ENCODE measurements around the gene UPK3B. TPM values are rescaled to one million over a fixed set of nuclear protein-coding genes. Genes with fewer than 3 reads are reported as not detected.

Gene UPK3B
- total and polyA plus RNA-seq, 2 donors (not counting 3 experiments of a cell fraction or from before 2014, with no cell fraction given): 0.77 TPM; not detected in 1

- CTCF ChIA-PET: no interaction called here
- no peaks in the 10 kb centered on the region for H3K9me3 ChIP-seq (replicated peaks; ENCODE audit: control insufficient read depth, insufficient read depth, low read length)
- TF ChIP-seq EZH2 (IDR thresholded peaks at IDR 0.05; ENCODE audit: borderline replicate concordance, low read depth, low read length, severe bottlenecking) (no peak), MYC (IDR thresholded peaks at IDR 0.05; ENCODE audit: low read depth, low read length) (no peak), FOS (IDR thresholded peaks at IDR 0.05; ENCODE audit: borderline replicate concordance, insufficient read depth, low read length) (no peak)
- no peaks in the 10 kb centered on the region for H3K27me3 ChIP-seq (ENCODE audit: control insufficient read depth in 2 of 2, insufficient read depth in 2 of 2, low read length in 2 of 2)
- H3K27ac ChIP-seq (ENCODE audit: insufficient read depth, low read depth, low read length): no peak overlapping the region
- H3K4me3 ChIP-seq (replicated peaks in 1 of 3; ENCODE audit: insufficient read depth in 1 of 3, low read depth in 1 of 3, low read length in 3 of 3): no peak overlapping the region
- H2AFZ ChIP-seq (ENCODE audit: low read depth, low read length): no peak overlapping the region
- no TSS peak for BruUV-seq (replicated peaks)
- no peaks in the 10 kb centered on the region for H3K36me3 ChIP-seq (ENCODE audit: control insufficient read depth in 2 of 2, extremely low read depth in 1 of 2, insufficient read depth in 2 of 2, low read length in 2 of 2)
- no peaks in the 10 kb centered on the region for H3K4me1 ChIP-seq (ENCODE audit: control insufficient read depth, extremely low read depth, insufficient read depth, low read length)
- H3K79me2 ChIP-seq (ENCODE audit: control insufficient read depth, insufficient read depth, low read length): no peaks in the 10 kb centered on the region
- POLR2A ChIA-PET: no interaction called here
- dilution Hi-C loops (cut with MboI; ENCODE audit: extremely low pct_ligation_motif_present, low sequenced_read_pairs) (no loop called here), intact Hi-C loops (cut with micrococcal nuclease) (no loop called here)
- FAIRE-seq (no peak), DNase-seq (ENCODE audit: low read depth, low spot score) (no peak)
- H4K20me1 ChIP-seq (replicated peaks; ENCODE audit: control insufficient read depth, extremely low read depth, insufficient read depth, low read length): no peaks in the 10 kb centered on the region
- no peak overlapping the region for H3K4me2 ChIP-seq (ENCODE audit: insufficient read depth, low read length)
- H3K9me1 ChIP-seq (replicated peaks; ENCODE audit: control insufficient read depth, extremely low read depth, insufficient read depth, low read length): no peaks in the 10 kb centered on the region
- no peak overlapping the region for H3K9ac ChIP-seq (replicated peaks; ENCODE audit: extremely low read depth, insufficient read depth, low read length)
Measured at GRCh38 chr7:76505168-76506080, 4.9 kb upstream of the UPK3B start.

GRCh38 chr7:76506081-76506440 is 4.3 kb upstream of the UPK3B start:
- no peak overlapping the region for H3K9ac ChIP-seq (replicated peaks; ENCODE audit: extremely low read depth, insufficient read depth, low read length)
- FAIRE-seq: no peak
- H3K9me3 ChIP-seq (replicated peaks; ENCODE audit: control insufficient read depth, insufficient read depth, low read length): no peaks in the 10 kb centered on the region
- no TSS peak for BruUV-seq (replicated peaks)
- H3K27me3 ChIP-seq (ENCODE audit: control insufficient read depth in 2 of 2, insufficient read depth in 2 of 2, low read length in 2 of 2): no peaks in the 10 kb centered on the region
- TF ChIP-seq JUN (IDR thresholded peaks at IDR 0.05; ENCODE audit: borderline replicate concordance, insufficient read depth, insufficient read length, low read depth) (no peak), POLR2A (IDR thresholded peaks at IDR 0.05; ENCODE audit: low read depth, low read length) (no peak), FOS (IDR thresholded peaks at IDR 0.05; ENCODE audit: borderline replicate concordance, insufficient read depth, low read length) (no peak), EZH2 (IDR thresholded peaks at IDR 0.05; ENCODE audit: borderline replicate concordance, low read depth, low read length, severe bottlenecking) (no peak), MAX (IDR thresholded peaks at IDR 0.05; ENCODE audit: insufficient read depth, insufficient read length) (no peak), MYC (IDR thresholded peaks at IDR 0.05; ENCODE audit: low read depth, low read length) (no peak), CTCF (IDR thresholded peaks at IDR 0.05; ENCODE audit: extremely low read depth in 1 of 2, insufficient read depth in 1 of 2, low read depth in 1 of 2, low read length in 2 of 2) (no peak), GATA2 (IDR thresholded peaks at IDR 0.05; ENCODE audit: insufficient read depth, insufficient read length, low read depth, low read length) (no peak), POLR2AphosphoS5 (IDR thresholded peaks at IDR 0.05; ENCODE audit: insufficient read depth, low read depth, low read length) (no peak)
- DNase-seq (ENCODE audit: low read depth, low spot score): no peak
- no peaks in the 10 kb centered on the region for H3K4me1 ChIP-seq (ENCODE audit: control insufficient read depth, extremely low read depth, insufficient read depth, low read length)
- H3K4me3 ChIP-seq (replicated peaks in 1 of 3; ENCODE audit: insufficient read depth in 1 of 3, low read depth in 1 of 3, low read length in 3 of 3): no peak overlapping the region
- H3K36me3 ChIP-seq (ENCODE audit: control insufficient read depth in 2 of 2, extremely low read depth in 1 of 2, insufficient read depth in 2 of 2, low read length in 2 of 2): no peaks in the 10 kb centered on the region
- H3K9me1 ChIP-seq (replicated peaks; ENCODE audit: control insufficient read depth, extremely low read depth, insufficient read depth, low read length): no peaks in the 10 kb centered on the region
- no peaks in the 10 kb centered on the region for H3K79me2 ChIP-seq (ENCODE audit: control insufficient read depth, insufficient read depth, low read length)
- H3K27ac ChIP-seq (ENCODE audit: insufficient read depth, low read depth, low read length): no peak overlapping the region
- H4K20me1 ChIP-seq (replicated peaks; ENCODE audit: control insufficient read depth, extremely low read depth, insufficient read depth, low read length): no peaks in the 10 kb centered on the region
- H3K4me2 ChIP-seq (ENCODE audit: insufficient read depth, low read length): no peak overlapping the region
- CTCF ChIA-PET: no interaction called here
- POLR2A ChIA-PET: no interaction called here
- intact Hi-C loops (cut with micrococcal nuclease): no loop called here
- H2AFZ ChIP-seq (ENCODE audit: low read depth, low read length): no peak overlapping the region
- dilution Hi-C loops (cut with MboI; ENCODE audit: extremely low pct_ligation_motif_present, low sequenced_read_pairs): no loop called here
